Measurements from ENCODE around the gene MRPS18A. TPM values are rescaled to one million over a fixed set of nuclear protein-coding genes. Genes with fewer than 3 reads are reported as not detected.

The MRPS18A gene
- total and polyA plus RNA-seq, 2 of the 13 experiments (the other 11 are each of a cell fraction or from before 2014, with no cell fraction given), result 87.8 to 89.1 TPM

DNA sequence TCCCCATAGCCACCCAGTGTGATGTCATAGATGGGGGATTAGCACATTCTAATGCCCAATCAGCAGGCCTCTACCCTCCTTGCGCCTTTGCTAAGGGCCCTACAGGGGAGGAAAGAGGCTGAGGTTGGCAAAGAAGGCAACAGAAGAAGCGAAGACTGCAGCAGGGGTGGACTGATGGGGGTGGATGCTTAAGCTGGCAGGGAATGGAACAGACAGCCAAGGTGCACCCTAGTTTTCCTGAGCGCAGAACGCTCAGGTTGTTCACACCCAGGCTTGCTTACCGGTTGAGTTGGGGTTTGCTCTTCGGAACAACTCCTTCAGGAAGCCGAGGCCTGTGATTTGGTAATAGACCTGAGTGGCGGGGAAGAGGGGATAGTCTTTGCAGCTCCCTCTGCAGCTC is 12.7 kb downstream of the MRPS18A start:
- no peak overlapping the region for H3K27ac ChIP-seq (ENCODE audit: extremely low read length, insufficient read depth, low read length)
- peaks cover 55 to 79% of the 10 kb centered on the region in 2 experiments for H3K36me3 ChIP-seq (replicated peaks in 1 of 2; ENCODE audit: control insufficient read depth in 1 of 2, insufficient read depth in 2 of 2, low read length in 2 of 2)
- CTCF ChIA-PET (ENCODE audit: low intra/inter-chr PET ratio, low total read pairs), result no interaction called here
- no TSS peak for BruUV-seq (replicated peaks)
- DNase-seq (ENCODE audit: low spot score) (no peak), FAIRE-seq (no peak), ATAC-seq (no peak)
- TF ChIP-seq, protein P1, sequence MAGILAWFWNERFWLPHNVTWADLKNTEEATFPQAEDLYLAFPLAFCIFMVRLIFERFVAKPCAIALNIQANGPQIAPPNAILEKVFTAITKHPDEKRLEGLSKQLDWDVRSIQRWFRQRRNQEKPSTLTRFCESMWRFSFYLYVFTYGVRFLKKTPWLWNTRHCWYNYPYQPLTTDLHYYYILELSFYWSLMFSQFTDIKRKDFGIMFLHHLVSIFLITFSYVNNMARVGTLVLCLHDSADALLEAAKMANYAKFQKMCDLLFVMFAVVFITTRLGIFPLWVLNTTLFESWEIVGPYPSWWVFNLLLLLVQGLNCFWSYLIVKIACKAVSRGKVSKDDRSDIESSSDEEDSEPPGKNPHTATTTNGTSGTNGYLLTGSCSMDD (CRISPR knock-in tag; IDR thresholded peaks at IDR 0.05), result no peak
- TF ChIP-seq ZBTB38 (CRISPR knock-in tag; IDR thresholded peaks at IDR 0.05) (no peak), POGZ (CRISPR knock-in tag; IDR thresholded peaks at IDR 0.05) (no peak), TBX3 (IDR thresholded peaks at IDR 0.05; ENCODE audit: borderline replicate concordance) (no peak)
- TF ChIP-seq, protein P2, sequence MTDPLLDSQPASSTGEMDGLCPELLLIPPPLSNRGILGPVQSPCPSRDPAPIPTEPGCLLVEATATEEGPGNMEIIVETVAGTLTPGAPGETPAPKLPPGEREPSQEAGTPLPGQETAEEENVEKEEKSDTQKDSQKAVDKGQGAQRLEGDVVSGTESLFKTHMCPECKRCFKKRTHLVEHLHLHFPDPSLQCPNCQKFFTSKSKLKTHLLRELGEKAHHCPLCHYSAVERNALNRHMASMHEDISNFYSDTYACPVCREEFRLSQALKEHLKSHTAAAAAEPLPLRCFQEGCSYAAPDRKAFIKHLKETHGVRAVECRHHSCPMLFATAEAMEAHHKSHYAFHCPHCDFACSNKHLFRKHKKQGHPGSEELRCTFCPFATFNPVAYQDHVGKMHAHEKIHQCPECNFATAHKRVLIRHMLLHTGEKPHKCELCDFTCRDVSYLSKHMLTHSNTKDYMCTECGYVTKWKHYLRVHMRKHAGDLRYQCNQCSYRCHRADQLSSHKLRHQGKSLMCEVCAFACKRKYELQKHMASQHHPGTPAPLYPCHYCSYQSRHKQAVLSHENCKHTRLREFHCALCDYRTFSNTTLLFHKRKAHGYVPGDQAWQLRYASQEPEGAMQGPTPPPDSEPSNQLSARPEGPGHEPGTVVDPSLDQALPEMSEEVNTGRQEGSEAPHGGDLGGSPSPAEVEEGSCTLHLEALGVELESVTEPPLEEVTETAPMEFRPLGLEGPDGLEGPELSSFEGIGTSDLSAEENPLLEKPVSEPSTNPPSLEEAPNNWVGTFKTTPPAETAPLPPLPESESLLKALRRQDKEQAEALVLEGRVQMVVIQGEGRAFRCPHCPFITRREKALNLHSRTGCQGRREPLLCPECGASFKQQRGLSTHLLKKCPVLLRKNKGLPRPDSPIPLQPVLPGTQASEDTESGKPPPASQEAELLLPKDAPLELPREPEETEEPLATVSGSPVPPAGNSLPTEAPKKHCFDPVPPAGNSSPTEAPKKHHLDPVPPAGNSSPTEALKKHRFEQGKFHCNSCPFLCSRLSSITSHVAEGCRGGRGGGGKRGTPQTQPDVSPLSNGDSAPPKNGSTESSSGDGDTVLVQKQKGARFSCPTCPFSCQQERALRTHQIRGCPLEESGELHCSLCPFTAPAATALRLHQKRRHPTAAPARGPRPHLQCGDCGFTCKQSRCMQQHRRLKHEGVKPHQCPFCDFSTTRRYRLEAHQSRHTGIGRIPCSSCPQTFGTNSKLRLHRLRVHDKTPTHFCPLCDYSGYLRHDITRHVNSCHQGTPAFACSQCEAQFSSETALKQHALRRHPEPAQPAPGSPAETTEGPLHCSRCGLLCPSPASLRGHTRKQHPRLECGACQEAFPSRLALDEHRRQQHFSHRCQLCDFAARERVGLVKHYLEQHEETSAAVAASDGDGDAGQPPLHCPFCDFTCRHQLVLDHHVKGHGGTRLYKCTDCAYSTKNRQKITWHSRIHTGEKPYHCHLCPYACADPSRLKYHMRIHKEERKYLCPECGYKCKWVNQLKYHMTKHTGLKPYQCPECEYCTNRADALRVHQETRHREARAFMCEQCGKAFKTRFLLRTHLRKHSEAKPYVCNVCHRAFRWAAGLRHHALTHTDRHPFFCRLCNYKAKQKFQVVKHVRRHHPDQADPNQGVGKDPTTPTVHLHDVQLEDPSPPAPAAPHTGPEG (CRISPR knock-in tag; IDR thresholded peaks at IDR 0.05), result no peak
- TF ChIP-seq, protein P3, sequence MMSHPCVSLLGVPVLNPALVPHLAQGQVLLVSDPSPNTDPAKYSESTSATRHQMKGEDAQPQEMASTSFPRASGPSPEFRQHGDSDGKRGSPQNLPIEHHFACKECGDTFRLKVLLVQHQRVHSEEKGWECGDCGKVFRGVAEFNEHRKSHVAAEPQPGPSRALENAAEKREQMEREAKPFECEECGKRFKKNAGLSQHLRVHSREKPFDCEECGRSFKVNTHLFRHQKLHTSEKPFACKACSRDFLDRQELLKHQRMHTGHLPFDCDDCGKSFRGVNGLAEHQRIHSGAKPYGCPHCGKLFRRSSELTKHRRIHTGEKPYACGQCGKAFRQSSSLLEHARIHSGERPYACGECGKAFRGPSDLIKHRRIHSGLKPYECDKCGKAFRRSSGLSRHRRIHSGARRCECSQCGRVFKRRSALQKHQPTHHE (CRISPR knock-in tag; IDR thresholded peaks at IDR 0.05; ENCODE audit: borderline replicate concordance), result no peak
- POLR2A ChIA-PET, result interaction anchor here (7.5 kb wide), 1 partner anchor 45 kb away, joined by 55 read pairs; the partner anchor contains the start of gene GTPBP2
- H3K4me1 ChIP-seq (ENCODE audit: insufficient read depth, low read length), result peaks cover 41% of the 10 kb centered on the region
- no peaks in the 10 kb centered on the region for H3K27me3 ChIP-seq (ENCODE audit: control insufficient read depth in 1 of 2, insufficient read depth in 2 of 2, low read length in 2 of 2)
- no peak overlapping the region for H3K4me2 ChIP-seq (ENCODE audit: low read depth, low read length)
- no peak overlapping the region for H2AFZ ChIP-seq (ENCODE audit: low read length)
- in situ Hi-C loops (cut with HindIII; ENCODE audit: extremely low pct_ligation_motif_present, low pct_unique_long_range_greater_than_20kb) (no loop called here), intact Hi-C loops (cut with micrococcal nuclease; ENCODE audit: unreplicated experiment) (no loop called here)
- H3K79me2 ChIP-seq (ENCODE audit: insufficient read depth, low read length), result no peaks in the 10 kb centered on the region
- no peaks in the 10 kb centered on the region for H3K9me3 ChIP-seq (ENCODE audit: low read length)
- no peaks in the 10 kb centered on the region for H4K20me1 ChIP-seq (ENCODE audit: insufficient read depth, low read length)
- no peak overlapping the region for H3K4me3 ChIP-seq (replicated peaks in 1 of 3; ENCODE audit: insufficient read depth in 1 of 3, low read depth in 2 of 3, low read length in 3 of 3)
- no peak overlapping the region for H3K9ac ChIP-seq (ENCODE audit: insufficient read depth, low read depth, low read length)
- WGBS (ENCODE audit: low lambda C conversion rate), result 97% methylated on average over 8 of the region's 8 CpGs

Measured in HepG2 (cell line).